SK-N-SH (cell line): Measurements from ENCODE around the gene DUOXA2. TPM values are rescaled to one million over a fixed set of nuclear protein-coding genes. Genes with fewer than 3 reads are reported as not detected.

ENCODE experiments used
- CTCF ChIA-PET: fragments of 300-600, 350-600 bp; formaldehyde crosslinking; extraction: SDS; loops from one replicate; lab custom pipeline; 2021; lab: Yijun Ruan, JAX
- POLR2A ChIA-PET: fragments of 350-600 bp; sonication (Branson Sonifier 250); formaldehyde crosslinking; extraction: SDS; loops from one replicate; lab custom pipeline; 2020; ENCODE audit warnings: antibody characterized with exemption, inconsistent platforms; lab: Yijun Ruan, JAX
- DNase-seq: peaks from one replicate; pipeline ENCODE4 v3.0.0; 2012
- H2AFZ ChIP-seq: fragments of 200-600 bp; sonication (generic); 2 replicates; pipeline ENCODE4 v1.8.1; 2016; ENCODE audit warnings: antibody characterized with exemption, mild to moderate bottlenecking, low read depth
- H3F3A ChIP-seq: fragments of 200-600 bp; sonication (generic); replicated peaks from 2 replicates; pipeline ENCODE3; 2016; ENCODE audit warnings: antibody characterized with exemption, mild to moderate bottlenecking; ENCODE audit not compliant: insufficient read depth
- H3K27ac ChIP-seq, 2 experiments: fragments of 200-500 bp in 1 of 2; fragments of 200-600 bp in 1 of 2; sonication (Bioruptor generic) in 1 of 2; sonication (generic), shearing (Covaris generic) in 1 of 2; 2 replicates each; pipeline versions ENCODE4 v1.5.1 to v1.6.1; 2014 to 2016; ENCODE audit warnings: low read depth in 2 of 2, inconsistent platforms in 1 of 2, low read length in 1 of 2, mild to moderate bottlenecking in 1 of 2, mixed read lengths in 1 of 2
- H3K27me3 ChIP-seq: fragments of 200-600 bp; sonication (generic), shearing (Covaris generic); 2 replicates; pipeline ENCODE4 v1.6.1; 2016; ENCODE audit warnings: mixed run types; ENCODE audit not compliant: insufficient read depth
- H3K36me3 ChIP-seq, 2 experiments: fragments of 200-500 bp in 1 of 2; fragments of 200-600 bp in 1 of 2; sonication (Bioruptor generic) in 1 of 2; sonication (generic) in 1 of 2; replicated peaks in 1 of 2; 2 replicates each; pipeline versions ENCODE3 to v1.5.1; 2014 to 2016; ENCODE audit warnings: low read length in 1 of 2, mild to moderate bottlenecking in 1 of 2; ENCODE audit not compliant: insufficient read depth in 2 of 2, control insufficient read depth in 1 of 2
- H3K4me1 ChIP-seq, 2 experiments: fragments of 200-500 bp in 1 of 2; fragments of 200-600 bp in 1 of 2; sonication (Bioruptor generic) in 1 of 2; sonication (generic), shearing (Covaris generic) in 1 of 2; 2 replicates each; pipeline versions ENCODE4 v1.5.1 to v1.6.1; 2014 to 2016; ENCODE audit warnings: low read depth in 1 of 2, low read length in 1 of 2, mixed run types in 1 of 2; ENCODE audit not compliant: insufficient read depth in 2 of 2, control insufficient read depth in 1 of 2
- H3K4me2 ChIP-seq: fragments of 200-600 bp; sonication (generic), shearing (Covaris generic); 2 replicates; pipeline ENCODE4 v1.6.1; 2017; ENCODE audit warnings: mixed run types
- H3K4me3 ChIP-seq, 2 experiments: fragments of 200-500 bp in 1 of 2; fragments of 200-600 bp in 1 of 2; sonication (Bioruptor generic) in 1 of 2; sonication (generic), shearing (Covaris generic) in 1 of 2; 2 replicates each; pipeline versions ENCODE4 v1.5.1 to v1.8.1; 2014 to 2016; ENCODE audit warnings: low read depth in 2 of 2, inconsistent platforms in 1 of 2, low read length in 1 of 2, mild to moderate bottlenecking in 1 of 2, mixed read lengths in 1 of 2, moderate library complexity in 1 of 2
- H3K79me2 ChIP-seq: fragments of 200-600 bp; sonication (generic); 2 replicates; pipeline ENCODE4 v1.8.1; 2017; ENCODE audit warnings: mild to moderate bottlenecking; ENCODE audit not compliant: insufficient read depth
- H3K9ac ChIP-seq: fragments of 200-600 bp; sonication (generic); 2 replicates; pipeline ENCODE4 v1.6.1; 2017; ENCODE audit warnings: mixed run types
- H3K9me2 ChIP-seq: fragments of 200-600 bp; sonication (generic); 2 replicates; pipeline ENCODE4 v1.6.1; 2017; ENCODE audit warnings: mixed run types
- H3K9me3 ChIP-seq: fragments of 200-600 bp; sonication (generic); 2 replicates; pipeline ENCODE4 v1.6.1; 2017; ENCODE audit warnings: mixed run types, mild to moderate bottlenecking, moderate library complexity
- H4K20me1 ChIP-seq: fragments of 200-600 bp; sonication (generic); 2 replicates; pipeline ENCODE4 v1.6.1; 2017; ENCODE audit warnings: mild to moderate bottlenecking, mixed run types; ENCODE audit not compliant: insufficient read depth
- CHD2 ChIP-seq: fragments of 150-350 bp; IDR thresholded peaks from 2 replicates; pipeline ENCODE4 v1.6.1; 2018; ENCODE audit warnings: low read length; ENCODE audit not compliant: partially characterized antibody
- CTCF ChIP-seq: fragments of 200-600 bp; sonication (generic); IDR thresholded peaks from 2 replicates; pipeline ENCODE4 v1.6.1; 2017; ENCODE audit warnings: antibody characterized with exemption, mild to moderate bottlenecking, moderate library complexity
- ELF1 ChIP-seq: IDR thresholded peaks from 2 replicates; pipeline ENCODE4 v1.4.0; 2012
- EP300 ChIP-seq, 2 experiments: IDR thresholded peaks; 2 replicates each; pipeline versions ENCODE4 v1.4.0 to v1.6.1; 2012; ENCODE audit warnings: borderline replicate concordance in 1 of 2, low read depth in 1 of 2, low read length in 1 of 2
- FOSL2 ChIP-seq: IDR thresholded peaks from 2 replicates; pipeline ENCODE4 v1.4.0; 2012; ENCODE audit warnings: low read depth, mild to moderate bottlenecking, moderate library complexity, borderline replicate concordance
- FOXJ3 ChIP-seq: sonication (generic); formaldehyde crosslinking; IDR thresholded peaks from 2 replicates; pipeline ENCODE4 v1.5.1; 2020; ENCODE audit warnings: mild to moderate bottlenecking, missing genetic modification reagents
- GABPA ChIP-seq: IDR thresholded peaks from 2 replicates; pipeline ENCODE4 v1.4.0; 2012; ENCODE audit warnings: low read depth, mild to moderate bottlenecking
- GATA2 ChIP-seq: sonication (generic); formaldehyde crosslinking; IDR thresholded peaks from 2 replicates; pipeline ENCODE4 v1.5.0; 2020; ENCODE audit warnings: mild to moderate bottlenecking, missing genetic modification reagents
- IRF3 ChIP-seq: fragments of 150-350 bp; IDR thresholded peaks from 2 replicates; pipeline ENCODE4 v1.6.1; 2016; ENCODE audit warnings: mild to moderate bottlenecking, low read depth, low read length
- JUND ChIP-seq: IDR thresholded peaks from 2 replicates; pipeline ENCODE4 v1.4.0; 2012
- MXI1 ChIP-seq: IDR thresholded peaks from 2 replicates; pipeline ENCODE4 v1.6.1; 2012; ENCODE audit warnings: mild to moderate bottlenecking, low read depth, low read length, improper control_type of control experiment
- NFIC ChIP-seq: IDR thresholded peaks from 2 replicates; pipeline ENCODE4 v1.4.0; 2012; ENCODE audit warnings: borderline replicate concordance
- RCOR1 ChIP-seq: fragments of 150-350 bp; IDR thresholded peaks from 2 replicates; pipeline ENCODE4 v1.6.1; 2017; ENCODE audit warnings: antibody characterized with exemption, low read length
- RFX5 ChIP-seq: IDR thresholded peaks from 2 replicates; pipeline ENCODE4 v1.6.1; 2012; ENCODE audit warnings: mild to moderate bottlenecking, improper control_type of control experiment, low read length
- SIN3A ChIP-seq: IDR thresholded peaks from 2 replicates; pipeline ENCODE4 v1.6.1; 2012; ENCODE audit warnings: low read depth, mild to moderate bottlenecking, low read length, moderate library complexity, borderline replicate concordance
- SMC3 ChIP-seq: IDR thresholded peaks from 2 replicates; pipeline ENCODE4 v1.6.1; 2012; ENCODE audit warnings: low read depth, low read length, improper control_type of control experiment
- TAF1 ChIP-seq: IDR thresholded peaks from 2 replicates; pipeline ENCODE4 v1.6.1; 2012; ENCODE audit warnings: low read depth, mild to moderate bottlenecking, low read length, moderate library complexity, borderline replicate concordance
- YY1 ChIP-seq: IDR thresholded peaks from 2 replicates; pipeline ENCODE4 v1.4.0; 2012; ENCODE audit warnings: low read depth, mild to moderate bottlenecking
- WGBS: methylation state at CpG from one replicate; pipeline ENCODE4 v1.1.6; 2017; ENCODE audit warnings: low lambda C conversion rate; 5-methylcytosine and 5-hydroxymethylcytosine counted together
- polyA plus RNA-seq, 3 experiments: library from polyadenylated mRNA; depleted of rRNA; stranded (reverse); fragments of >200 nt; gene quantifications; 2 replicates each; pipeline ENCODE4 v1.2.3, GENCODE V29; 2012
- TF ChIP-seq, protein P1 (sequence below): IDR thresholded peaks from 2 replicates; pipeline ENCODE4 v1.6.1; 2012; ENCODE audit warnings: mild to moderate bottlenecking, low read depth, low read length, moderate library complexity
- TF ChIP-seq, protein P2 (sequence below): IDR thresholded peaks from 2 replicates; pipeline ENCODE4 v1.4.0; 2012; ENCODE audit warnings: low read depth, borderline replicate concordance
- TF ChIP-seq, protein P3 (sequence below): IDR thresholded peaks from 2 replicates; pipeline ENCODE4 v1.4.0; 2012; ENCODE audit warnings: low read depth, borderline replicate concordance

The DUOXA2 gene
- polyA plus RNA-seq, 1 of the 3 experiments (the other 2 are of a cell fraction) = not detected

DNA sequence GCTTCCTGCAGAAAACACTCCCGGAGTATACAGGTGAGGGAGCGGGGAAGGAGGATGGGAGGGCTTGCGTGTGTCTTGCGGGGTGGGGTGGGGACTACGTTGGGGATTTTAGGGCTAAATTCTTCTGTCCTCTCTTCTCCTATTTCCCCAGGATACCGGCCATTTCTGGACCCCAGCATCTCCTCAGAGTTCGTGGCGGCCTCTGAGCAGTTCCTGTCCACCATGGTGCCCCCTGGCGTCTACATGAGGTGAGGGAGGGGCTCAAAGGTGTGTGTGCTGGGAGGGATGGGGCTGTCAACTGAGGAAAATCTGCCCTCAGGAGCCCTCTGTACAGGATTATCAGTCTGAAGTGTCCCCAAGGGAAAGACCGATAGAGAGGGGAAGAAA lies 22.2 kb downstream of the DUOXA2 start (continued):
- no peak for TF ChIP-seq SMC3
- no peak for TF ChIP-seq RFX5
- TF ChIP-seq, protein P1, sequence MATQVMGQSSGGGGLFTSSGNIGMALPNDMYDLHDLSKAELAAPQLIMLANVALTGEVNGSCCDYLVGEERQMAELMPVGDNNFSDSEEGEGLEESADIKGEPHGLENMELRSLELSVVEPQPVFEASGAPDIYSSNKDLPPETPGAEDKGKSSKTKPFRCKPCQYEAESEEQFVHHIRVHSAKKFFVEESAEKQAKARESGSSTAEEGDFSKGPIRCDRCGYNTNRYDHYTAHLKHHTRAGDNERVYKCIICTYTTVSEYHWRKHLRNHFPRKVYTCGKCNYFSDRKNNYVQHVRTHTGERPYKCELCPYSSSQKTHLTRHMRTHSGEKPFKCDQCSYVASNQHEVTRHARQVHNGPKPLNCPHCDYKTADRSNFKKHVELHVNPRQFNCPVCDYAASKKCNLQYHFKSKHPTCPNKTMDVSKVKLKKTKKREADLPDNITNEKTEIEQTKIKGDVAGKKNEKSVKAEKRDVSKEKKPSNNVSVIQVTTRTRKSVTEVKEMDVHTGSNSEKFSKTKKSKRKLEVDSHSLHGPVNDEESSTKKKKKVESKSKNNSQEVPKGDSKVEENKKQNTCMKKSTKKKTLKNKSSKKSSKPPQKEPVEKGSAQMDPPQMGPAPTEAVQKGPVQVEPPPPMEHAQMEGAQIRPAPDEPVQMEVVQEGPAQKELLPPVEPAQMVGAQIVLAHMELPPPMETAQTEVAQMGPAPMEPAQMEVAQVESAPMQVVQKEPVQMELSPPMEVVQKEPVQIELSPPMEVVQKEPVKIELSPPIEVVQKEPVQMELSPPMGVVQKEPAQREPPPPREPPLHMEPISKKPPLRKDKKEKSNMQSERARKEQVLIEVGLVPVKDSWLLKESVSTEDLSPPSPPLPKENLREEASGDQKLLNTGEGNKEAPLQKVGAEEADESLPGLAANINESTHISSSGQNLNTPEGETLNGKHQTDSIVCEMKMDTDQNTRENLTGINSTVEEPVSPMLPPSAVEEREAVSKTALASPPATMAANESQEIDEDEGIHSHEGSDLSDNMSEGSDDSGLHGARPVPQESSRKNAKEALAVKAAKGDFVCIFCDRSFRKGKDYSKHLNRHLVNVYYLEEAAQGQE = no peak
- TF ChIP-seq, all 33 proteins: peak for 0

DNA sequence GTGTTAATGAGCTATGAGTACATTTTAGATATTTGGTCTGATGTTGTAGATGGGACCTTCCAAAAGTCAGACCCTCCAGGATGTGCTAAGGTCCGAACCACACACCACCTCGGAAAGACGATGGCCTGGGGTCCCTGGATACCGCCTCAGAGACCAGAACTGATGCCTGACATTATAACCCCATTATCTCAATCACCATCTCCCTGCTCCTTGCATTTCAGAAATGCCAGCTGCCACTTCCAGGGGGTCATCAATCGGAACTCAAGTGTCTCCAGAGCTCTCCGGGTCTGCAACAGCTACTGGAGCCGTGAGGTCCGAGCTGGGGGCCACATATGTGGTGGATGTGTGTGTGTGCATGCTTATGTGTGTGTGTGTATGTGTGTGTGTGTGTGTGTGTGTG lies 23.6 kb downstream of the DUOXA2 start:
- Histone ChIP-seq H3F3A (no peaks in the 10 kb centered on the region), H2AFZ (no peak overlapping the region), H3K27me3 (no peaks in the 10 kb centered on the region), H3K4me2 (no peak overlapping the region), H3K4me1 (peaks cover 0 to 19% of the 10 kb centered on the region in 2 experiments; a peak in 1 of 4 replicates), H3K9me3 (no peaks in the 10 kb centered on the region)
- no peak for TF ChIP-seq IRF3
- no peak for TF ChIP-seq FOXJ3
- TF ChIP-seq RFX5 = no peak
- no peak for TF ChIP-seq RCOR1
- TF ChIP-seq CHD2 = no peak
- TF ChIP-seq YY1 = no peak
- no peak for TF ChIP-seq MXI1
- TF ChIP-seq EP300 (IDR thresholded peaks at IDR 0.05; ENCODE audit: borderline replicate concordance in 1 of 2, low read depth in 1 of 2, low read length in 1 of 2) = no peak
- TF ChIP-seq JUND = no peak
- no peak for TF ChIP-seq TAF1
- TF ChIP-seq GATA2 = no peak
- TF ChIP-seq, protein P2, sequence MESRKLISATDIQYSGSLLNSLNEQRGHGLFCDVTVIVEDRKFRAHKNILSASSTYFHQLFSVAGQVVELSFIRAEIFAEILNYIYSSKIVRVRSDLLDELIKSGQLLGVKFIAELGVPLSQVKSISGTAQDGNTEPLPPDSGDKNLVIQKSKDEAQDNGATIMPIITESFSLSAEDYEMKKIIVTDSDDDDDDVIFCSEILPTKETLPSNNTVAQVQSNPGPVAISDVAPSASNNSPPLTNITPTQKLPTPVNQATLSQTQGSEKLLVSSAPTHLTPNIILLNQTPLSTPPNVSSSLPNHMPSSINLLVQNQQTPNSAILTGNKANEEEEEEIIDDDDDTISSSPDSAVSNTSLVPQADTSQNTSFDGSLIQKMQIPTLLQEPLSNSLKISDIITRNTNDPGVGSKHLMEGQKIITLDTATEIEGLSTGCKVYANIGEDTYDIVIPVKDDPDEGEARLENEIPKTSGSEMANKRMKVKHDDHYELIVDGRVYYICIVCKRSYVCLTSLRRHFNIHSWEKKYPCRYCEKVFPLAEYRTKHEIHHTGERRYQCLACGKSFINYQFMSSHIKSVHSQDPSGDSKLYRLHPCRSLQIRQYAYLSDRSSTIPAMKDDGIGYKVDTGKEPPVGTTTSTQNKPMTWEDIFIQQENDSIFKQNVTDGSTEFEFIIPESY = no peak
- no peak for TF ChIP-seq NFIC
- no peak for TF ChIP-seq GABPA
- no peak for TF ChIP-seq SIN3A
- no peak for TF ChIP-seq CTCF
- no peak for TF ChIP-seq FOSL2
- TF ChIP-seq, protein P3, sequence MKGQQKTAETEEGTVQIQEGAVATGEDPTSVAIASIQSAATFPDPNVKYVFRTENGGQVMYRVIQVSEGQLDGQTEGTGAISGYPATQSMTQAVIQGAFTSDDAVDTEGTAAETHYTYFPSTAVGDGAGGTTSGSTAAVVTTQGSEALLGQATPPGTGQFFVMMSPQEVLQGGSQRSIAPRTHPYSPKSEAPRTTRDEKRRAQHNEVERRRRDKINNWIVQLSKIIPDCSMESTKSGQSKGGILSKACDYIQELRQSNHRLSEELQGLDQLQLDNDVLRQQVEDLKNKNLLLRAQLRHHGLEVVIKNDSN = no peak
- no peak for TF ChIP-seq ELF1
- TF ChIP-seq, all 33 proteins: peak for 0
- no peak overlapping the region for H3K4me3 ChIP-seq
- no peaks in the 10 kb centered on the region for H3K79me2 ChIP-seq
- CTCF ChIA-PET = interaction anchor here (0.8 to 2.1 kb wide), 2 partner anchors 10 to 19 kb away, joined by 3 to 6 read pairs; no protein-coding TSS in a partner anchor
- no peaks in the 10 kb centered on the region for H3K9me2 ChIP-seq
- no peaks in the 10 kb centered on the region for H4K20me1 ChIP-seq
- H3K9ac ChIP-seq = no peak overlapping the region
- POLR2A ChIA-PET = no interaction called here
- DNase-seq = no peak
- H3K27ac ChIP-seq = no peak overlapping the region
- no peaks in the 10 kb centered on the region for H3K36me3 ChIP-seq
- WGBS = 55% methylated on average over 5 of the region's 8 CpGs
